Right lobe of liver (tissue), 6 donors: ENCODE results near the gene CSNK1G2. TPM values are rescaled to one million over a fixed set of nuclear protein-coding genes. Genes with fewer than 3 reads are reported as not detected.

Experiments
- ATAC-seq, 4 donors: fragments of 200-7000 bp; cut with Tn5 transposase; one replicate each; pipeline ENCODE4 v1.9.1; 2020; ENCODE audit warnings: mild to moderate bottlenecking in 4 of 4, moderate library complexity in 4 of 4
- DNase-seq, 3 donors: peaks; one replicate each; pipeline ENCODE4 v3.0.0-alpha.2; 2020
- H3K27ac ChIP-seq, 3 donors: fragments of 200-600 bp; one replicate each; pipeline ENCODE4 v1.8.0; 2022
- H3K27me3 ChIP-seq, 2 donors: fragments of 200-600 bp; one replicate each; pipeline ENCODE4 v1.8.0; 2022
- H3K36me3 ChIP-seq, 4 donors: fragments of 200-600 bp; sonication (generic) in 1 of 4; one replicate each; pipeline versions ENCODE4 v1.5.1 to v1.8.0; 2017 to 2022; ENCODE audit warnings: control low read depth in 1 of 4
- H3K4me1 ChIP-seq, 4 donors: fragments of 200-600 bp; sonication (generic) in 1 of 4; one replicate each; pipeline versions ENCODE4 v1.5.1 to v1.8.0; 2017 to 2022; ENCODE audit warnings: control low read depth in 1 of 4
- H3K4me3 ChIP-seq, 3 donors: fragments of 200-600 bp; one replicate each; pipeline ENCODE4 v1.8.0; 2022
- H3K9me3 ChIP-seq, 4 donors: fragments of 200-600 bp; sonication (generic) in 1 of 4; one replicate each; pipeline versions ENCODE4 v1.5.1 to v1.8.0; 2017 to 2022; ENCODE audit warnings: control low read depth in 1 of 4
- CTCF ChIP-seq, 4 donors: fragments of 200-600 bp in 3 of 4; fragments of 450-650 bp in 1 of 4; IDR thresholded peaks; one replicate each; pipeline versions ENCODE4 v1.5.1 to v1.8.0; 2016 to 2022; ENCODE audit warnings: antibody characterized with exemption in 4 of 4, mild to moderate bottlenecking in 2 of 4
- POLR2A ChIP-seq: fragments of 450-650 bp; IDR thresholded peaks from one replicate; pipeline ENCODE4 v1.6.1; 2017; ENCODE audit warnings: antibody characterized with exemption, mild to moderate bottlenecking
- WGBS: methylation state at CpG from one replicate; pipeline ENCODE4 v1.1.6; 2018; ENCODE audit warnings: low coverage, low lambda C conversion rate; ENCODE audit not compliant: insufficient coverage; ENCODE audit errors: missing lambda C conversion rate; 5-methylcytosine and 5-hydroxymethylcytosine counted together
- intact Hi-C, 2 donors: fragments of 100-400 bp; cut with DNase I; formaldehyde crosslinking; loops; one replicate each; pipeline versions ENCODE4 v1.11.2 to v1.14.1; 2022
- total RNA-seq, 6 experiments: library from RNA; depleted of rRNA in 2 of 6; stranded (reverse); fragments of >200 nt in 2 of 6; fragmentation: NEBNext Ultra II Directional in 3 of 6; extraction: Animal tissue kit (Norgen Biotek cat#: 25700) in 3 of 6; gene quantifications; one replicate each; pipeline versions ENCODE4 v1.1.0 to v1.2.4, GENCODE V29; 2016 to 2023
- donor health status: DM: no; HTN: yes; CAD: no.
- donor health status: DM: no; HTN: no; CAD: no.
- donor health status: DM: no; HTN: no; CAD: no.
- donor health status: DM: no; HTN: yes; CAD: no.
- donor health status: DM: no; HTN: yes; CAD: no.

CSNK1G2 gene
- total RNA-seq, 6 experiments from 2014 or later = 14.4 to 35.2 (median 22.6) TPM

DNA sequence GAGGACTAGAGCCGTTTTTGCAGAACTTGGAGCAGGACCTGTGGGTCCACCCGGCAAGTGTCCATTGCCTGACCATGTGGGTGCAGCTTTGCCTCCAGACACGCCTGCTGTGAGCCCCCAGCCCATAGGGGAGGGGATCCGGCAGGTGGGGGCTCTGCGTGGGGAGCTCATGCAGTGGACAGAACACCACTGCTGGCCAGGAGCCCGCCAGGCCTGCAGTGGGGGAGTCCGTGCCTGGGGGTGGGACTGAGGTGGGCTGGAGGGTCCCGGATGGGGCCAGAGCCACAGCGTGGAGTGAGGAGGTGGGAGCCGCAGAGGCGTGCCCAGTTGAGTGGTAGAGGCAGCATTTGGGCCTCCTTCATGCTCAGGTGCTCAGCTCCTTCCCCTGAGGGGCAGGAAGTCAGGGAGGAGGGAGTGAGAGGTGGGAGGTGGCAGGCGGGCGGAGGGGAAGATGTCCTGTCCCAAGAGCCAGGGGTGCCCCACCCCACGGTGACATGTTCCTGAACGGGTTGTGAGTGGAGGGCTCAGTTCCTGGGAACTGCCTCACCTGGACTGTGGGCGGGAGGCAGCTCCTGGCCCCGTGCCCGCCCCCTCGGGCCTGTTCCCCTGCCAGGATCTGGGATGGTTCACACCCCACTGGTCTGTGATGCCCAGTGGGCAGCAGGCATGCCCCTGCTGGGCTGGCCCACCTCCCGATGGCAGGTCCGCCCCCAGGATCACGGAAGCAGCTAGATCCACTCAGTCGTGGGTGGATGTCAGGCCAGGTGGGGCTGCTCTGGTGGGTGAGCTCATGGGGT, 27.0 kb upstream of the CSNK1G2 start:
- TF ChIP-seq CTCF (IDR thresholded peaks at IDR 0.05) (no peak), POLR2A (no peak)
- peaks cover 0 to 3% (median under 1%) of the 10 kb centered on the region in 4 donors for H3K36me3 ChIP-seq
- no peak for ATAC-seq
- intact Hi-C loops = no loop called here
- no peaks in the 10 kb centered on the region for H3K27me3 ChIP-seq
- no peak overlapping the region for H3K27ac ChIP-seq
- WGBS = 67% methylated on average over 3 of the region's 23 CpGs
- no peaks in the 10 kb centered on the region for H3K4me1 ChIP-seq
- no peak overlapping the region for H3K4me3 ChIP-seq
- DNase-seq = no peak
- H3K9me3 ChIP-seq = no peaks in the 10 kb centered on the region

GRCh38 chr19:1914826-1915341, 26.1 kb upstream of the CSNK1G2 start:
- TF ChIP-seq POLR2A = no peak
- no peak for TF ChIP-seq CTCF (IDR thresholded peaks at IDR 0.05)
- H3K27ac ChIP-seq = no peak overlapping the region
- H3K36me3 ChIP-seq = peaks cover 0 to 10% (median 3%) of the 10 kb centered on the region in 4 donors
- no peaks in the 10 kb centered on the region for H3K27me3 ChIP-seq
- intact Hi-C loops = no loop called here
- ATAC-seq = peak in 1 of 4 donors; percentile 3
- no peak overlapping the region for H3K4me3 ChIP-seq
- H3K4me1 ChIP-seq = no peaks in the 10 kb centered on the region
- WGBS = 71% methylated on average over 5 of the region's 23 CpGs
- no peaks in the 10 kb centered on the region for H3K9me3 ChIP-seq
- no peak for DNase-seq

- 87% methylated on average over 13 of the region's 17 CpGs for WGBS
- no peak overlapping the region for H3K4me3 ChIP-seq
- DNase-seq (no peak), ATAC-seq (no peak)
- H3K4me1 ChIP-seq = no peaks in the 10 kb centered on the region
- peaks cover 0 to 22% (median 8%) of the 10 kb centered on the region in 4 donors for H3K36me3 ChIP-seq
- H3K27me3 ChIP-seq = no peaks in the 10 kb centered on the region
- no peaks in the 10 kb centered on the region for H3K9me3 ChIP-seq
- TF ChIP-seq CTCF (IDR thresholded peaks at IDR 0.05) = no peak
- no peak for TF ChIP-seq POLR2A
- H3K27ac ChIP-seq = no peak overlapping the region
- intact Hi-C loops = no loop called here
Observed at GRCh38 chr19:1917146-1917545, 23.8 kb upstream of the CSNK1G2 start.

- Histone ChIP-seq H3K4me1 (no peaks in the 10 kb centered on the region), H3K27me3 (no peaks in the 10 kb centered on the region), H3K4me3 (no peak overlapping the region), H3K36me3 (peaks cover 0 to 24% (median 8%) of the 10 kb centered on the region in 4 donors), H3K27ac (no peak overlapping the region), H3K9me3 (no peaks in the 10 kb centered on the region)
- DNase-seq = no peak
- WGBS = 89% methylated on average over 6 of the region's 25 CpGs
- intact Hi-C loops = no loop called here
- no peak for TF ChIP-seq POLR2A
- no peak for TF ChIP-seq CTCF (IDR thresholded peaks at IDR 0.05)
- no peak for ATAC-seq
Observed at GRCh38 chr19:1917926-1918325, 23.0 kb upstream of the CSNK1G2 start.
